Spleen (tissue), 7 donors: ENCODE data around the gene KMO.

Experiments
- CTCF ChIP-seq, 11 experiments: fragments of 200-600 bp in 7 of 11; fragments of 450-650 bp in 4 of 11; sonication (generic) in 4 of 11; IDR thresholded peaks in 8 of 11; conservative IDR thresholded peaks in 3 of 11; 1 replicate in 7 of 11; 2 replicates in 4 of 11; pipeline versions ENCODE4 v1.4.0 to v1.8.0; 2016 to 2021; ENCODE audit warnings: antibody characterized with exemption in 11 of 11, inconsistent platforms in 4 of 11, mild to moderate bottlenecking in 1 of 11
- POLR2A ChIP-seq, 3 donors: fragments of 450-650 bp; IDR thresholded peaks; one replicate each; pipeline ENCODE4 v1.5.1; 2017; ENCODE audit warnings: antibody characterized with exemption in 3 of 3, mild to moderate bottlenecking in 1 of 3
- POLR2AphosphoS5 ChIP-seq, 3 donors: sonication (generic); formaldehyde crosslinking; IDR thresholded peaks; one replicate each; pipeline ENCODE4 v1.5.1; 2017; ENCODE audit warnings: antibody characterized with exemption in 3 of 3
- donor health status: DM: no; HTN: no; CAD: no; lungs with moderate emphysema.
- donor health status: DM: no; HTN: no; CAD: no.
- donor health status: DM: no; HTN: no; CAD: no.

- TF ChIP-seq CTCF (IDR thresholded peaks at IDR 0.05 in 8 of 11, conservative IDR thresholded peaks at IDR 0.05 in 3 of 11): no peak
- no peak for TF ChIP-seq POLR2A (IDR thresholded peaks at IDR 0.05)
- no peak for TF ChIP-seq POLR2AphosphoS5 (IDR thresholded peaks at IDR 0.05)
These were observed 54.8 kb downstream of the KMO start for GRCh38 chr1:241586905-241587512.
